DOHH2 (cell line): ENCODE data around the gene ST3GAL5.

Source experiments
- EZH2phosphoT487 ChIP-seq: fragments of 200-600 bp; sonication (generic); IDR thresholded peaks from 2 replicates; pipeline ENCODE4 v1.6.1; 2017; ENCODE audit warnings: borderline replicate concordance, mild to moderate bottlenecking, antibody characterized with exemption, low read length, moderate library complexity, mixed read lengths
- TF ChIP-seq, protein P1 (sequence below): fragments of 200-600 bp; sonication (generic); IDR thresholded peaks from one replicate; pipeline ENCODE4 v1.5.1; 2014; ENCODE audit warnings: antibody characterized with exemption, mild to moderate bottlenecking, low read depth, low read length; ENCODE audit not compliant: poor library complexity, severe bottlenecking

DNA sequence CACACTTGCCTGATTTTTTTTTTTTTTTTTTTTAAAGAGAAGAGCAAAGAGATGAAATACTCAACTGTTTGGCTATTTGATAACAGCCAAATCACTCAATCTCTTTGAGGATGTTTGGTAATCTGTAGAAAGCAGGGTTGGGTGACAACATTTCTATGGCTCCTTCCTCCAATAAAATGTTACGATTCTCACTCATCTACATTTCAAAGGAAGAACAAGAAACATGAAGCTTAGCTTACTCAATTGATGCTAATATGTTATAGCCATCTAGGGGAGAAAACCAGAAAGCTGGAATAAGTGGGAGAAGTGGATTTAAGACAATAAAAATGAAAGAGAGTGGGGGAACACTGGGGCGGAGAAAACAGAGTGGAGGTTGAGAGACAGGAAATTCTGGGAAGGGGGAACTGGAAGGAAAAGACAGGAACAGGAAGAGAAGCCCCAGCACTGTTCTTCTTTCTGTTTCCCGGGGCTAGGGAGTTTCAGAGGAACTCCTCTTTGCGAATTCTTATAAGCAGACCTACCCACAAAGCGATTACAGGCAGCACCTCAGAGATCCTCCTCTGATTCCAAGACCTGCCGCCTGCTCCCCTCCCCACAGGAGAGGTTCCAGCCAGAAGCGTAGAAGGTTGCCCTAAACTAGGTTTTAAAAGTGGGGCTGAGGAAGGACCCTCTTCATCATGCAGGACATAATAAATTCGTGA, 13.3 kb downstream of the ST3GAL5 start:
- TF ChIP-seq, protein P1, sequence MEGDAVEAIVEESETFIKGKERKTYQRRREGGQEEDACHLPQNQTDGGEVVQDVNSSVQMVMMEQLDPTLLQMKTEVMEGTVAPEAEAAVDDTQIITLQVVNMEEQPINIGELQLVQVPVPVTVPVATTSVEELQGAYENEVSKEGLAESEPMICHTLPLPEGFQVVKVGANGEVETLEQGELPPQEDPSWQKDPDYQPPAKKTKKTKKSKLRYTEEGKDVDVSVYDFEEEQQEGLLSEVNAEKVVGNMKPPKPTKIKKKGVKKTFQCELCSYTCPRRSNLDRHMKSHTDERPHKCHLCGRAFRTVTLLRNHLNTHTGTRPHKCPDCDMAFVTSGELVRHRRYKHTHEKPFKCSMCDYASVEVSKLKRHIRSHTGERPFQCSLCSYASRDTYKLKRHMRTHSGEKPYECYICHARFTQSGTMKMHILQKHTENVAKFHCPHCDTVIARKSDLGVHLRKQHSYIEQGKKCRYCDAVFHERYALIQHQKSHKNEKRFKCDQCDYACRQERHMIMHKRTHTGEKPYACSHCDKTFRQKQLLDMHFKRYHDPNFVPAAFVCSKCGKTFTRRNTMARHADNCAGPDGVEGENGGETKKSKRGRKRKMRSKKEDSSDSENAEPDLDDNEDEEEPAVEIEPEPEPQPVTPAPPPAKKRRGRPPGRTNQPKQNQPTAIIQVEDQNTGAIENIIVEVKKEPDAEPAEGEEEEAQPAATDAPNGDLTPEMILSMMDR, result no peak
- no peak for TF ChIP-seq EZH2phosphoT487
